KOPT-K1 (cell line): Measurements from ENCODE around the gene RALGAPA1.
"Not testable (repeated sequence)": the region's sequence is repeated elsewhere in the genome, so short reads cannot be mapped to it uniquely, and the experiment has no call there.

Experiments
- H3K27ac ChIP-seq: fragments of 200-600 bp; sonication (generic); 2 replicates; pipeline ENCODE4 v1.5.1; 2016; ENCODE audit warnings: antibody characterized with exemption, mild to moderate bottlenecking, low read depth, low read length; ENCODE audit not compliant: poor library complexity, severe bottlenecking
- H3K36me3 ChIP-seq: fragments of 200-600 bp; sonication (generic); 2 replicates; pipeline ENCODE4 v1.5.1; 2017; ENCODE audit warnings: antibody characterized with exemption, mild to moderate bottlenecking, low read length, moderate library complexity; ENCODE audit not compliant: insufficient read depth
- H3K9me3 ChIP-seq: fragments of 200-600 bp; sonication (generic); 2 replicates; pipeline ENCODE4 v1.5.1; 2017; ENCODE audit warnings: antibody characterized with exemption, low read length, mild to moderate bottlenecking; ENCODE audit not compliant: insufficient read depth, poor library complexity, severe bottlenecking

RALGAPA1 gene

GRCh38 chr14:35826952-35827416 lies 17.9 kb upstream of the RALGAPA1 start:
- H3K27ac ChIP-seq, result peak overlapping the region; percentile 71
- peaks cover 13% of the 10 kb centered on the region for H3K36me3 ChIP-seq
- no peaks in the 10 kb centered on the region for H3K9me3 ChIP-seq

DNA sequence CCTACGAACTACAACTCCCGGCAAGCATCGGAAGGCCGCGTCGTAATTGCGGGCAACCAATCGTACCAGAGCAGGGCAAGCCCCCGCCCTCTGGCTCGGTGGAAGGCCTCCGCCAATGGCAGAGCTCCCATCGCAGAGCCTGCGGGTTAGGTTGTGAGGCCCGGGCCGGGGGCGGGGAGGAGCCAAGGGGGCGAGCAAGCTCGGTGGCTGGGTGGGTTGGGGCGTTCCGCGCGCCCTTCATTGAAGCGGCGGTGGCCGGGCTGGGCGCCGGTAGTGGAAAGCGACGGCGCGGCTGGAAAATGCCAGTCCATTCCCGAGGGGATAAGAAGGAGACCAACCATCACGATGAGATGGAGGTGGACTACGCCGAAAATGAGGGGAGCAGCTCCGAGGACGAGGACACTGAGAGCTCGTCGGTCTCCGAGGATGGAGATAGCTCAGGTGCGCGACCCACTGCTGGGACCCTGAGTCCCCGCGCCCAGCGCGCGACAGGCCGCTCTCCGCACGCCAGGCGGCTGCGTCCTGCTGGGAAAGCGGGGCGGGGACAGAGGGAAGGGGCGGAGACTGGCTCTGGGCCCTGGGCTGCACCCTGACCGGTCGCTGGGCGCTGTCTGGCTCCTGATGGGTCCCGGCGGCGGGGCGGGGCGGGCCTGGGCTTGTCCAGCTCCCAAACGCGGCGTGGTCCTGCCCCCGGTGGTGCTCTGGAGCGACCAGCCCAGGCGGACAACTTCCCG lies 17.3 kb upstream of the RALGAPA1 start, which contains the start of gene BRMS1L:
TSS of gene BRMS1L (plus strand) at position 121 of the 734 bp plus-strand sequence. CDS start at position 300, 179 bp downstream.
- Histone ChIP-seq H3K9me3 (no peaks in the 10 kb centered on the region), H3K27ac (peak within 1 kb of the TSS; percentile 71), H3K36me3 (peaks cover 7% of the 10 kb centered on the region)

GRCh38 chr14:35825968-35826217 lies 16.8 kb upstream of the RALGAPA1 start:
- H3K36me3 ChIP-seq, result peaks cover 2% of the 10 kb centered on the region; the same call in 1 of the 2 replicates
- peak overlapping the region; percentile 56 for H3K27ac ChIP-seq
- no peaks in the 10 kb centered on the region for H3K9me3 ChIP-seq

DNA sequence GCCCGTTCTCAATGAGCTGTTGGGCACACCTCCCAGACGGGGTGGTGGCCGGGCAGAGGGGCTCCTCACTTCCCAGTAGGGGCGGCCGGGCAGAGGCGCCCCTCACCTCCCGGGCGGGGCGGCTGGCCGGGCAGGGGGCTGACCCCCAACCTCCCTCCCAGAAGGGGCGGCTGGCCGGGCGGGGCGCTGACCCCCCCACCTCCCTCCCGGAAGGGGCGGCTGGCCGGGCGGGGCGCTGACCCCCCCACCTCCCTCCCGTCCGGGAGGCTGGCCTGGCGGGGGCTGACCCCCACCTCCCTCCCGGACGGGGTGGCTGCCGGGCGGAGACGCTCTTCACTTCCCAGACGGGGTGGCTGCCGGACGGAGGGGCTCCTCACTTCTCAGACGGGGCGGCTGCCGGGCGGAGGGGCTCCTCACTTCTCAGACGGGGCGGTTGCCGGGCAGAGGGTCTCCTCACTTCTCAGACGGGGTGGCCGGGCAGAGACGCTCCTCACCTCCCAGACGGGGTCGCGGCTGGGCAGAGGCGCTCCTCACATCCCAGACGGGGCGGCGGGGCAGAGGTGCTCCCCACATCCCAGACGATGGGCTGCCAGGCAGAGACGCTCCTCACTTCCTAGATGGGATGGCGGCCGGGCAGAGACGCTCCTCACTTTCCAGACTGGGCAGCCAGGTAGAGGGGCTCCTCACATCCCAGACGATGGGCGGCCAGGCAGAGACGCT lies 15.5 kb upstream of the RALGAPA1 start:
- not testable (repeated sequence) for H3K36me3 ChIP-seq, H3K27ac ChIP-seq, H3K9me3 ChIP-seq

DNA sequence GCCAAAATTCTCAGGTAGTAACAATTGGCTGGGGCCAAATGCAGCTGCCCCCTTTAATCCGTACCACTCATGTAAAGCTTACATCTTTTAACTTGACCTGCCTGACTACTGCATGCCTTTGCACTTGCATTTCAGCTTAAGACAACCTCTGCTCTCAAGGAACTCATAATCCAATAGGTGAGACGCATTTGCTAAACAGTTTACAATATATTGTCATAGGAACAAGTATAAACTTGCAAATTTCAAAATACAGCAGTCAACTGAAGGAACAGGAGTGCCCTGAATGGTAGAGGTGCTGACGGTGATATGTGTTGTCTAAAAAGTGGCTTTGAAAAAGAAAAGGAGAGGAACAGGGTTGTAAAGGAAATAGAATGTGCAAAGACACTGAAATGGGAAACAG lies 13.4 kb upstream of the RALGAPA1 start:
- Histone ChIP-seq H3K27ac (no peak overlapping the region), H3K9me3 (no peaks in the 10 kb centered on the region), H3K36me3 (no peaks in the 10 kb centered on the region)

DNA sequence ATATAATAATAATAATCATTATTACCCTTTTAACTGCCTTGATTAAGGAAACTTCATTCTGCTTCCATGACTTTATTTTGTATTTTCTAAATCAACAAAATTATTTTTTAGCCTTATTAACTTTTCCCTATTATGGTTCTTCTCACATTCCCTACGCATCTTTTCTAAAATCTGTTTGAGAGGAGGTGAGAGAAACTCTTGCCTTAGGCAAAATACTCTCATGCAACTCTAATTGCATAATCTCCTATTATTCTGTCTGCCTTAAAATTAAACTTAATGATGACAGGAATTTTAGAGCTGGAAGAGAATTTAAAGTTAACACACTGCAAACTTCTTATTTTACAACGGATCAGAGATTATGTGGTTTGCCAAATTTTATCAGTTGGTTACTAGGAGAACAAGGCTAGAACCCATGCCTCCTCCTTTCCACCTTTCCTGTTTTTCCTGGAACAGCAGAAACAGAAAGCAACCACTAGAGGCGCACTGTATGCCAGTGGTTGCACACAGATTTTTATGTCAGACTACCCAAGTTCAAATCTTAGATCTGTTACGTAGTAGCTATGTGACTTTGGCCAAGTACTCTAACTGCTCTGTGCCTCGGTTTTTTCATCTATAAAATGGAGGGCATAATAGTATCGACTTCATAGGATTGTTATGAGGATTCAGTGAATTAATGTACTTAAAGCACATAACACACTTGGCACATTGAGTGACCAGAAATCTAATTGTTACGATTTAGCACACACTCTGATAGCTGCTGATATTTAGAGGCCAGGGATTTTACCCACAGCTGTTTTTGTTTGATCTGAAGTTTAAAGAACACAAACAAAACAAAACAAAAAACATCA lies 12.7 kb upstream of the RALGAPA1 start:
- no peaks in the 10 kb centered on the region for H3K36me3 ChIP-seq
- no peak overlapping the region for H3K27ac ChIP-seq
- H3K9me3 ChIP-seq, result no peaks in the 10 kb centered on the region

DNA sequence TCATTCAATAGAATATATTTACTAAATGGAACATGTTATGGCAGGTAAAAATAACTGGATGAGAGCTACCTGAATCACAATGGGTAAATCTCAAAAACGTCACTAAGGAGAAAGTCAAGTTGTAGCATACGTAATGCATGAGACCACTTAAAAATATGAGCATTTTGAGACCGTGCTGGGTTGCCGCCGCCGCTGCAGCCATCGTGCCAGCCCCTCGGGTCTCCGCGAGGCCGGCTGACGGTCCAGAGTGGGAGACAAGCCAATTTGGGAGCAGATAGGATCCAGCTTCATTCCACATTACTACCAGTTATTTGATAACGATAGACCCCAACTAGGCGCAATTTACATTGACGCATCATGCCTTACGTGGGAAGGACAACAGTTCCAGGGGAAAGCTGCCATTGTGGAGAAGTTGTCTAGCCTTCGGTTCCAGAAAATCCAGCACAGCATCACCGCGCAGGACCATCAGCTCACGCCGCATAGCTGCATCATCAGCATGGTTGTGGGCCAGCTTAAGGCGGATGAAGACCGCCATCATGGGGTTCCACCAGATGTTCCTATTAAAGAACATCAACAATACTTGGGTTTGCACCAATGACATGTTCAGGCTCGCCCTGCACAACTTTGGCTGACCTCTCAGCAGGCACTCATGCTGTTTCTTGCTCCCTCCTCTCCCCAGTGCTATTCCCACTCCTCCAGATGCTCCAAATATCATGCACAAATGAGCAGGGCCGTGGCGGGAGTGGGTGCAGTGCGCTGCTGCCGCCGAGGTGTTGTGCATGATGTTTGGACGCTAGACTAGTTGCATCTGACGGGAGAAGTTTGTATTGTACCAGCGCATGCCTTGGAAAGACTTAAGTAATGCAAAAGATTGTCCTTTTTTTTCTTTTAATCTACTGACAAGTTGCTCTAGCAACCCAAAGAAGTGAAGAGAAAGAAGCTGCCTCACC lies 10.8 kb upstream of the RALGAPA1 start:
- H3K9me3 ChIP-seq, result no peaks in the 10 kb centered on the region
- no peak overlapping the region for H3K27ac ChIP-seq
- H3K36me3 ChIP-seq, result no peaks in the 10 kb centered on the region

- H3K9me3 ChIP-seq, result no peaks in the 10 kb centered on the region
- no peaks in the 10 kb centered on the region for H3K36me3 ChIP-seq
- H3K27ac ChIP-seq, result no peak overlapping the region
Measured at GRCh38 chr14:35818346-35819115, 9.4 kb upstream of the RALGAPA1 start.

- no peaks in the 10 kb centered on the region for H3K36me3 ChIP-seq
- no peaks in the 10 kb centered on the region for H3K9me3 ChIP-seq
- H3K27ac ChIP-seq, result no peak overlapping the region
Measured at GRCh38 chr14:35814371-35815005, 5.4 kb upstream of the RALGAPA1 start.

DNA sequence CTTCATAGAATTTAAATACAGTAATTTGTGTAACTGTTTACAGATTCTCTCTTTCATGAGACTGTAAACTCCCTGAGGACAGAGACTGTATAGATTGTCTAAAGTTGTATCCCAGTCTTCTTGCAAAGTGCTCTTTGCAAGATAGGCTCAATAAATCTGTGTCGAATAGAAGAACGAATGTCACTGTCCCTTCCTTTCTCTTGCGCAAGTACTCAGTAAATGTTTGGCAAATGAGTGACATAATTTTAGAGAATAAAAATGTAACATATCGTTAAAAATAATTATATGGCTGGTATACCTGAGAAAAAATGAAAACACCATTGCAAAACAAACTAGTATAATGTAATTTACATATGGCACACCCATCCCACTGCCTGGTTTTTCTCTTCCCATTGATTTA lies 1.9 kb upstream of the RALGAPA1 start:
- Histone ChIP-seq H3K9me3 (no peaks in the 10 kb centered on the region), H3K27ac (no peak overlapping the region), H3K36me3 (no peaks in the 10 kb centered on the region)

DNA sequence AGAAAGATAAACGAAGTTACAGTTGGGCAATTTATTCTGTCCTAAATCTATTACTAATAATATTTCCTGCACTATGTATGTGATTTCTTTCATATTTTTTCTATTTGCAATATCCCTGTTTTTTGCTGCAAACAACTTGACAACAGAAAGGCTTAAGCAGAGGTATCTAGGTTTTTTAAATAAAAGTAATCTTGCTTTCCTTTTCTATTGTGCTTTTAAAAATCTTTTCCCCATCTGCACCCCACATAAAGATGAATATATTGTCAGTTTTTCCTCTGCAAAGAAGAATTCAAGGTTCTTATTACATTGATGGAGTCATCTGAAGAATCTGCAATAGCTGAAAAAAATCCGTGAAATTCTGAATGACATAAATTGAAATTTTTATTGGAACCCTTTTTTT lies 502 bp upstream of the RALGAPA1 start:
- no peak overlapping the region for H3K27ac ChIP-seq
- H3K9me3 ChIP-seq, result no peaks in the 10 kb centered on the region
- no peaks in the 10 kb centered on the region for H3K36me3 ChIP-seq

GRCh38 chr14:35808076-35808637 lies 938 bp downstream of the RALGAPA1 start:
- H3K9me3 ChIP-seq, result no peaks in the 10 kb centered on the region
- peak overlapping the region; percentile 68 for H3K27ac ChIP-seq
- H3K36me3 ChIP-seq, result no peaks in the 10 kb centered on the region
